Right lobe of liver (tissue), 4 donors: ENCODE results near the gene DGLUCY.

Source experiments
- CTCF ChIP-seq, 4 donors: fragments of 200-600 bp in 3 of 4; fragments of 450-650 bp in 1 of 4; IDR thresholded peaks; one replicate each; pipeline versions ENCODE4 v1.5.1 to v1.8.0; 2016 to 2022; ENCODE audit warnings: antibody characterized with exemption in 4 of 4, mild to moderate bottlenecking in 2 of 4
- POLR2A ChIP-seq: fragments of 450-650 bp; IDR thresholded peaks from one replicate; pipeline ENCODE4 v1.6.1; 2017; ENCODE audit warnings: antibody characterized with exemption, mild to moderate bottlenecking
- donor health status: DM: no; HTN: no; CAD: no.
- donor health status: DM: no; HTN: no; CAD: no.
- donor health status: DM: no; HTN: yes; CAD: no.

GRCh38 chr14:91233936-91234790, 120.3 kb downstream of the DGLUCY start:
- TF ChIP-seq CTCF (IDR thresholded peaks at IDR 0.05) (no peak), POLR2A (no peak)
